HL-60/S4 (cell line): ENCODE data around the gene ERMARD.
"Not testable (repeated sequence)": the region's sequence is repeated elsewhere in the genome, so short reads cannot be mapped to it uniquely, and the experiment has no call there.

Source experiments
- in situ Hi-C: fragments of 300-500 bp; cut with MboI; formaldehyde crosslinking; loops from 2 replicates; pipeline ENCODE4 v1.14.3; 2022; ENCODE audit warnings: low sequenced_read_pairs

The ERMARD gene

GRCh38 chr6:169738204-169738975 is 13.0 kb upstream of the ERMARD start:
- in situ Hi-C loops: no loop called here

- in situ Hi-C loops: no loop called here
These were observed 12.4 kb upstream of the ERMARD start for GRCh38 chr6:169738976-169739529.

GRCh38 chr6:169741344-169741743 is 10.1 kb upstream of the ERMARD start:
- in situ Hi-C loops: no loop called here

GRCh38 chr6:169745405-169745804 is 6.0 kb upstream of the ERMARD start:
- in situ Hi-C loops: no loop called here

- in situ Hi-C loops: no loop called here
These were observed 4.9 kb upstream of the ERMARD start for GRCh38 chr6:169746556-169746955.

GRCh38 chr6:169752074-169752623 is 727 bp downstream of the ERMARD start:
- in situ Hi-C loops: no loop called here

GRCh38 chr6:169755162-169755561 is 3.7 kb downstream of the ERMARD start:
- in situ Hi-C loops: no loop called here

GRCh38 chr6:169763308-169763707 is 11.9 kb downstream of the ERMARD start:
- in situ Hi-C loops: no loop called here

- in situ Hi-C loops: no loop called here
These were observed 12.5 kb downstream of the ERMARD start for GRCh38 chr6:169763881-169764280.

- in situ Hi-C loops: not testable (repeated sequence)
These were observed 14.4 kb downstream of the ERMARD start for GRCh38 chr6:169765789-169766188.

GRCh38 chr6:169766232-169766631 is 14.8 kb downstream of the ERMARD start:
- in situ Hi-C loops: no loop called here

- in situ Hi-C loops: no loop called here
These were observed 15.7 kb downstream of the ERMARD start for GRCh38 chr6:169766921-169767736.

GRCh38 chr6:169774347-169774746 is 22.9 kb downstream of the ERMARD start:
- in situ Hi-C loops: no loop called here

- in situ Hi-C loops: no loop called here
These were observed 23.9 kb downstream of the ERMARD start for GRCh38 chr6:169775321-169775720.

- in situ Hi-C loops: no loop called here
These were observed 25.0 kb downstream of the ERMARD start for GRCh38 chr6:169776379-169776778.

- in situ Hi-C loops: no loop called here
These were observed 26.5 kb downstream of the ERMARD start for GRCh38 chr6:169777896-169778295.

GRCh38 chr6:169778646-169779045 is 27.2 kb downstream of the ERMARD start:
- in situ Hi-C loops: no loop called here

GRCh38 chr6:169779092-169779815 is 27.8 kb downstream of the ERMARD start:
- in situ Hi-C loops: no loop called here

- in situ Hi-C loops: no loop called here
These were observed 28.5 kb downstream of the ERMARD start for GRCh38 chr6:169779896-169780295.

- in situ Hi-C loops: no loop called here
These were observed 29.2 kb downstream of the ERMARD start for GRCh38 chr6:169780571-169781091.

- in situ Hi-C loops: no loop called here
These were observed 31.5 kb downstream of the ERMARD start for GRCh38 chr6:169782966-169783365.
